ENCODE data around the gene MPV17L. TPM values are rescaled to one million over a fixed set of nuclear protein-coding genes. Genes with fewer than 3 reads are reported as not detected.
A peak's percentile ranks its signal among the peaks of the same experiment; 100 is the strongest.
"Not testable (repeated sequence)": the region's sequence is repeated elsewhere in the genome, so short reads cannot be mapped to it uniquely, and the experiment has no call there.

MPV17L gene
- total RNA-seq, 4 donors from 2014 or later: 7.9 to 13.7 (median 11.3) TPM

DNA sequence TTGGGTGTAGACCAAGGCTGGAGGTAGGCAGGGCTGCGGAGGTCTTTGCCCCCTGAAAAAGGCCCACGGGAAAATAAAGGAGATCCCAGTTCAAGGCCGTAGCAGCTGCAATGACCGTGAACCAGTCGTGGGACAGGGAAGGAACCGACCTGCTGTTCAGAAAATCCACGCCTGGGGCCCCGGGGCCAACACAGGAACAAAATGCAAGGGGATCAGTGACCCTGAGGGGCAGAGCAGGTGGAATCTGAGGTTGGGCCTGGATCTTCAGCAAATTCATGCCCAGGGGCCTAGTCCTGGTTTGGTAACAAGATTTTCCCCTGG lies 915 bp downstream of the MPV17L start:
- Histone ChIP-seq H3K4me1 (peaks cover 0 to 20% (median 0%) of the 10 kb centered on the region in 3 donors), H3K4me3 (peak overlapping the region in 1 of 2 donors; percentile 74), H3K27ac (peak overlapping the region in 3 of 4 donors; percentile 72 to 81 (median 77))
- H3K27me3 ChIP-seq, ATAC-seq, H3K36me3 ChIP-seq, H3K9me3 ChIP-seq: not testable (repeated sequence)
- 80 to 95% methylated on average over 2 to 4 of the region's 8 CpGs for WGBS, 2 donors (ENCODE audit: low coverage in 1 of 2)

GRCh38 chr16:15396948-15397594 lies 1.5 kb downstream of the MPV17L start:
- Histone ChIP-seq H3K4me1 (peaks cover 0 to 20% (median 0%) of the 10 kb centered on the region in 3 donors), H3K27me3 (no peaks in the 10 kb centered on the region), H3K4me3 (no peak overlapping the region), H3K9me3 (no peaks in the 10 kb centered on the region), H3K27ac (peak overlapping the region in 1 of 4 donors; percentile 81), H3K36me3 (peaks cover 0 to 11% of the 10 kb centered on the region in 2 donors)
- no peak for ATAC-seq
- WGBS, 2 donors (ENCODE audit: low coverage in 1 of 2): 92 to 98% methylated on average over 6 to 11 of the region's 11 CpGs
- no peak for TF ChIP-seq EP300 (IDR thresholded peaks at IDR 0.05)
- TF ChIP-seq POLR2A (IDR thresholded peaks at IDR 0.05): no peak
- TF ChIP-seq POLR2AphosphoS5 (IDR thresholded peaks at IDR 0.05): no peak
- no peak for TF ChIP-seq CTCF (IDR thresholded peaks at IDR 0.05)

- Histone ChIP-seq H3K4me3 (no peak overlapping the region), H3K27me3 (no peaks in the 10 kb centered on the region), H3K4me1 (peaks cover 0 to 20% (median 0%) of the 10 kb centered on the region in 3 donors), H3K36me3 (peaks cover 0 to 21% of the 10 kb centered on the region in 2 donors), H3K27ac (no peak overlapping the region), H3K9me3 (no peaks in the 10 kb centered on the region)
- 65 to 82% methylated on average over 5 to 12 of the region's 14 CpGs for WGBS, 2 donors (ENCODE audit: low coverage in 1 of 2)
- TF ChIP-seq EP300 (IDR thresholded peaks at IDR 0.05) (no peak), CTCF (IDR thresholded peaks at IDR 0.05) (no peak), POLR2AphosphoS5 (IDR thresholded peaks at IDR 0.05) (no peak)
- ATAC-seq: no peak
Measured at GRCh38 chr16:15398618-15399316, 3.2 kb downstream of the MPV17L start.

DNA sequence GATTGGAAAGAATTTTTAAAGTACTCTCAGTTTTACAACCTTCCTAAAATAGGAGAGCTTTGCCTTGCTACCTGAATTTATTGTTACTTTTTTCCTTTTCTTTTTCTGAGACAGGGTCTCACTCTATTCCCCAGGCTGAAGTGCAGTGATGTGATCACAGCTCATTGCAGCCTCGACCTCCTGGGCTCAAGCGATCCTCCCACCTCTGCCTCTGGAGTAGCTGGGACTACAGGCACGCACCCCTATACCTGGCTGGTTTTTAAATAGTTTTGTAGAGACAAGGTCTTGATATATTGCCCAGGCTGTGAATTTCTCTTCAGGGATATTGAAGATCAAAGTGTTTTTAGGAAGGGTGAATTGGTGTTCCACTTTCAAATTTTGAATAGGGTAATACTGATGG lies 3.8 kb downstream of the MPV17L start:
- peaks cover 0 to 25% (median 0%) of the 10 kb centered on the region in 3 donors for H3K4me1 ChIP-seq
- TF ChIP-seq EP300 (IDR thresholded peaks at IDR 0.05) (no peak), POLR2AphosphoS5 (IDR thresholded peaks at IDR 0.05) (no peak)
- no peak for ATAC-seq
- 90% methylated on average over 2 of the region's 3 CpGs; no CpG with 5 or more reads in 1 of the 2 donors for WGBS, 2 donors (ENCODE audit: low coverage in 1 of 2)
- no peak overlapping the region for H3K27ac ChIP-seq
- H3K27me3 ChIP-seq: no peaks in the 10 kb centered on the region
- no peaks in the 10 kb centered on the region for H3K9me3 ChIP-seq
- peaks cover 0 to 25% of the 10 kb centered on the region in 2 donors for H3K36me3 ChIP-seq
- no peak overlapping the region for H3K4me3 ChIP-seq

DNA sequence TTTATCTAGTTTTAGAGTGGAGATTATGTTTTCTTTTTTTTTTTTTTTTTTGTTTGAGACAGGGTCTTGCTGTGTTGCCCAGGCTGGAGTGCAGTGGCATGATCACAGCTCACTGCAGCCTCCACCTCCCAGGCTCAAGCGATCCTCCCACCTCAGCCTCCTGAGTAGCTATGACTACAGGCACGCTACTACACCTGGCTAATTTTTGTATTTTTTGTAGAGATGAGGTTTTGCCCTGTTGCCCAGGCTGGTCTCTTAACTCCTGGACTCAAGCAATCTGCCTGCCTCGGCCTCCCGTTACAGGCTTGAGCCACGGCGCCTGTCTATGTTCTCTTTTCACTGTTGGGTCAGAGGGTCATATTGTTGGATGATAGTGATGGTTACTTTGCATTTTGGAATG lies 4.8 kb downstream of the MPV17L start:
- Histone ChIP-seq H3K36me3 (peaks cover 0 to 25% of the 10 kb centered on the region in 2 donors), H3K4me1 (peaks cover 0 to 30% (median 0%) of the 10 kb centered on the region in 3 donors)
- WGBS, 2 donors (ENCODE audit: low coverage in 1 of 2): 90 to 96% methylated on average over 4 to 6 of the region's 6 CpGs
- H3K4me3 ChIP-seq, H3K27ac ChIP-seq, ATAC-seq, H3K9me3 ChIP-seq, H3K27me3 ChIP-seq: not testable (repeated sequence)

- Histone ChIP-seq H3K27me3 (no peaks in the 10 kb centered on the region), H3K36me3 (peaks cover 0 to 25% of the 10 kb centered on the region in 2 donors), H3K27ac (no peak overlapping the region), H3K9me3 (no peaks in the 10 kb centered on the region), H3K4me3 (no peak overlapping the region), H3K4me1 (peaks cover 0 to 15% (median 0%) of the 10 kb centered on the region in 3 donors)
- no peak for ATAC-seq
- 98 to 100% methylated on average over 1 to 3 of the region's 3 CpGs for whole genome bisulfite sequencing, 2 donors (ENCODE audit: low coverage in 1 of 2)
- TF ChIP-seq CTCF (IDR thresholded peaks at IDR 0.05): no peak
- no peak for TF ChIP-seq POLR2A (IDR thresholded peaks at IDR 0.05)
- no peak for TF ChIP-seq EP300 (IDR thresholded peaks at IDR 0.05)
- no peak for TF ChIP-seq POLR2AphosphoS5 (IDR thresholded peaks at IDR 0.05)
Measured at GRCh38 chr16:15401972-15402371, 6.4 kb downstream of the MPV17L start.
